ENCODE results near the gene GNB5. TPM values are rescaled to one million over a fixed set of nuclear protein-coding genes. Genes with fewer than 3 reads are reported as not detected.

The GNB5 gene
- total RNA-seq, 1 donor from 2014 or later: 64.2 TPM

GRCh38 chr15:52104532-52105004 lies 86.6 kb downstream of the GNB5 start:
- TF ChIP-seq CTCF (IDR thresholded peaks at IDR 0.05): no peak
- CTCF ChIA-PET: interaction anchor here (1.6 kb wide), 1 partner anchor 26 kb away, joined by 4 read pairs; no protein-coding TSS in a partner anchor
- Mint-ChIP-seq H3K36me3 (ENCODE audit: low read depth) (no peaks in the 10 kb centered on the region), H3K27me3 (no peaks in the 10 kb centered on the region), H3K4me1 (peaks cover 44% of the 10 kb centered on the region), H3K9me3 (no peaks in the 10 kb centered on the region), H3K4me3 (peak overlapping the region; percentile 6), H3K27ac (peak overlapping the region; percentile 59)
- DNase-seq (no peak), ATAC-seq (ENCODE audit: low read depth) (no peak)
- intact Hi-C loops (cut with micrococcal nuclease): loop anchor here (5.0 kb wide), 1 partner anchor 33 kb away; no protein-coding TSS in a partner anchor
- POLR2A ChIA-PET: interaction anchor here (0.6 kb wide), 1 partner anchor 1738 kb away, joined by 8 read pairs; no protein-coding TSS in a partner anchor

GRCh38 chr15:52103217-52104207 lies 87.7 kb downstream of the GNB5 start:
- POLR2A ChIA-PET: interaction anchor here (0.7 to 1.2 kb wide), 3 partner anchors 9 to 403 kb away, joined by 3 read pairs; partner anchors contain the start of gene BCL2L10
- intact Hi-C loops (cut with micrococcal nuclease): loop anchor here (2.0 to 5.0 kb wide), 2 partner anchors 25 to 34 kb away; no protein-coding TSS in a partner anchor
- H3K4me1 Mint-ChIP-seq: peaks cover 38% of the 10 kb centered on the region
- no peak overlapping the region for H3K4me3 Mint-ChIP-seq
- DNase-seq: no peak
- peak overlapping the region; percentile 27 for H3K27ac Mint-ChIP-seq
- no peaks in the 10 kb centered on the region for H3K27me3 Mint-ChIP-seq
- CTCF ChIA-PET: interaction anchor here (1.6 kb wide), 1 partner anchor 25 kb away, joined by 4 read pairs; no protein-coding TSS in a partner anchor
- no peak for TF ChIP-seq CTCF (IDR thresholded peaks at IDR 0.05)
- no peaks in the 10 kb centered on the region for H3K9me3 Mint-ChIP-seq
- peak; percentile 69 for ATAC-seq (ENCODE audit: low read depth)
- H3K36me3 Mint-ChIP-seq (ENCODE audit: low read depth): no peaks in the 10 kb centered on the region

GRCh38 chr15:52102463-52102862 lies 88.7 kb downstream of the GNB5 start:
- intact Hi-C loops (cut with micrococcal nuclease): loop anchor here (1.0 to 5.0 kb wide), 3 partner anchors 10 to 35 kb away; partner anchors contain the start of gene BCL2L10
- H3K4me3 Mint-ChIP-seq: no peak overlapping the region
- H3K27me3 Mint-ChIP-seq: no peaks in the 10 kb centered on the region
- no peaks in the 10 kb centered on the region for H3K9me3 Mint-ChIP-seq
- peaks cover 37% of the 10 kb centered on the region for H3K4me1 Mint-ChIP-seq
- ChIA-PET CTCF (no interaction called here), POLR2A (interaction anchor here (1.2 kb wide), 1 partner anchor 77 kb away, joined by 5 read pairs; no protein-coding TSS in a partner anchor)
- TF ChIP-seq CTCF (IDR thresholded peaks at IDR 0.05): no peak
- no peak for DNase-seq
- peak overlapping the region; percentile 13 for H3K27ac Mint-ChIP-seq
- ATAC-seq (ENCODE audit: low read depth): no peak
- no peaks in the 10 kb centered on the region for H3K36me3 Mint-ChIP-seq (ENCODE audit: low read depth)

- no peaks in the 10 kb centered on the region for H3K9me3 Mint-ChIP-seq
- H3K36me3 Mint-ChIP-seq (ENCODE audit: low read depth): no peaks in the 10 kb centered on the region
- peak overlapping the region; percentile 64 for H3K27ac Mint-ChIP-seq
- no peak for DNase-seq
- ATAC-seq (ENCODE audit: low read depth): peak; percentile 66
- no peak for TF ChIP-seq CTCF (IDR thresholded peaks at IDR 0.05)
- no peak overlapping the region for H3K4me3 Mint-ChIP-seq
- peaks cover 32% of the 10 kb centered on the region for H3K4me1 Mint-ChIP-seq
- intact Hi-C loops (cut with micrococcal nuclease): loop anchor here (1.0 to 5.0 kb wide), 3 partner anchors 11 to 36 kb away; partner anchors contain the start of gene BCL2L10
- no peaks in the 10 kb centered on the region for H3K27me3 Mint-ChIP-seq
- CTCF ChIA-PET: interaction anchor here (0.8 kb wide), 1 partner anchor 23 kb away, joined by 3 read pairs; no protein-coding TSS in a partner anchor
- POLR2A ChIA-PET: interaction anchor here (1.1 to 1.2 kb wide), 2 partner anchors 78 to 81 kb away, joined by 5 to 10 read pairs; no protein-coding TSS in a partner anchor
Observed at GRCh38 chr15:52101542-52102323, 89.5 kb downstream of the GNB5 start.
